ENCODE data around the gene GOLGA6L2.
"Not testable (repeated sequence)": the region's sequence is repeated elsewhere in the genome, so short reads cannot be mapped to it uniquely, and the experiment has no call there.

Gene GOLGA6L2

GRCh38 chr15:23441204-23441603, 5.8 kb downstream of the GOLGA6L2 start:
- no peak overlapping the region for H3K4me3 ChIP-seq (ENCODE audit: low read depth, low read length)
- DNase-seq (ENCODE audit: low read depth), result no peak
- TF ChIP-seq CTCF (IDR thresholded peaks at IDR 0.05; ENCODE audit: control insufficient read depth, extremely low read depth, insufficient read depth), result no peak

- no peak for TF ChIP-seq CTCF (IDR thresholded peaks at IDR 0.05; ENCODE audit: control insufficient read depth, extremely low read depth, insufficient read depth)
- H3K4me3 ChIP-seq (ENCODE audit: low read depth, low read length), result no peak overlapping the region
- no peak for DNase-seq (ENCODE audit: low read depth)
Observed at GRCh38 chr15:23440596-23440995, 6.4 kb downstream of the GOLGA6L2 start.

- no peak for TF ChIP-seq CTCF (IDR thresholded peaks at IDR 0.05; ENCODE audit: control insufficient read depth, extremely low read depth, insufficient read depth)
- no peak overlapping the region for H3K4me3 ChIP-seq (ENCODE audit: low read depth, low read length)
- DNase-seq (ENCODE audit: low read depth), result no peak
Observed at GRCh38 chr15:23439513-23439912, 7.5 kb downstream of the GOLGA6L2 start.

- TF ChIP-seq CTCF (IDR thresholded peaks at IDR 0.05; ENCODE audit: control insufficient read depth, extremely low read depth, insufficient read depth), result no peak
- H3K4me3 ChIP-seq (ENCODE audit: low read depth, low read length), result no peak overlapping the region
- DNase-seq (ENCODE audit: low read depth), result no peak
Observed at GRCh38 chr15:23438816-23439466, 8.1 kb downstream of the GOLGA6L2 start.

- TF ChIP-seq CTCF (IDR thresholded peaks at IDR 0.05; ENCODE audit: control insufficient read depth, extremely low read depth, insufficient read depth), result no peak
- no peak for DNase-seq (ENCODE audit: low read depth)
- no peak overlapping the region for H3K4me3 ChIP-seq (ENCODE audit: low read depth, low read length)
Observed at GRCh38 chr15:23437673-23438072, 9.4 kb downstream of the GOLGA6L2 start.

GRCh38 chr15:23437146-23437545, 9.9 kb downstream of the GOLGA6L2 start:
- no peak for TF ChIP-seq CTCF (IDR thresholded peaks at IDR 0.05; ENCODE audit: control insufficient read depth, extremely low read depth, insufficient read depth)
- no peak for DNase-seq (ENCODE audit: low read depth)
- no peak overlapping the region for H3K4me3 ChIP-seq (ENCODE audit: low read depth, low read length)

GRCh38 chr15:23436421-23436820, 10.6 kb downstream of the GOLGA6L2 start:
- DNase-seq (ENCODE audit: low read depth), result no peak
- no peak overlapping the region for H3K4me3 ChIP-seq (ENCODE audit: low read depth, low read length)
- TF ChIP-seq CTCF (IDR thresholded peaks at IDR 0.05; ENCODE audit: control insufficient read depth, extremely low read depth, insufficient read depth), result no peak

GRCh38 chr15:23434699-23435098, 12.3 kb downstream of the GOLGA6L2 start:
- not testable (repeated sequence) for H3K4me3 ChIP-seq (ENCODE audit: low read depth, low read length); DNase-seq (ENCODE audit: low read depth)

- not testable (repeated sequence) for DNase-seq (ENCODE audit: low read depth); H3K4me3 ChIP-seq (ENCODE audit: low read depth, low read length)
Observed at GRCh38 chr15:23425327-23425726, 21.7 kb downstream of the GOLGA6L2 start.

Data from LNCaP clone FGC (cell line).